ENCODE measurements around the gene DBNL. TPM values are rescaled to one million over a fixed set of nuclear protein-coding genes. Genes with fewer than 3 reads are reported as not detected.
A peak's percentile ranks its signal among the peaks of the same experiment; 100 is the strongest.

Gene DBNL
- total RNA-seq, 6 donors from 2014 or later: 81.8 to 169 (median 130) TPM

- Histone ChIP-seq H3K9me3 (no peaks in the 10 kb centered on the region), H3K4me3 (peak overlapping the region; percentile 28 to 98 (median 90)), H3K4me1 (peaks cover 10 to 20% (median 13%) of the 10 kb centered on the region in 4 donors), H3K36me3 (peaks cover 12 to 31% (median 29%) of the 10 kb centered on the region in 4 donors), H3K27ac (peak overlapping the region; percentile 92 to 95 (median 92)), H3K27me3 (no peaks in the 10 kb centered on the region)
- ATAC-seq (ENCODE audit: low FRiP score in 2 of 2) (peak; percentile 97 to 99), DNase-seq (peak; percentile 95 to 100)
- 0 to 1% methylated on average over 26 to 46 of the region's 54 CpGs for WGBS, 2 donors
- peak in 1 of 6 experiments; percentile 3 for TF ChIP-seq CTCF (IDR thresholded peaks at IDR 0.05)
- TF ChIP-seq POLR2AphosphoS5 (IDR thresholded peaks at IDR 0.05): peak in 1 of 2 donors; percentile 74
- TF ChIP-seq POLR2A (IDR thresholded peaks at IDR 0.05): peak in 1 of 4 donors; percentile 8
- no peak for TF ChIP-seq EP300 (IDR thresholded peaks at IDR 0.05)
These were observed 38.2 kb downstream of the DBNL start for GRCh38 chr7:44082541-44083207.

- Histone ChIP-seq H3K27me3 (no peaks in the 10 kb centered on the region), H3K9me3 (no peaks in the 10 kb centered on the region), H3K4me1 (peaks cover 10 to 29% (median 13%) of the 10 kb centered on the region in 4 donors), H3K4me3 (no peak overlapping the region), H3K27ac (peak overlapping the region in 3 of 4 donors; percentile 28 to 93 (median 33)), H3K36me3 (peaks cover 4 to 20% (median 18%) of the 10 kb centered on the region in 4 donors)
- DNase-seq (no peak), ATAC-seq (ENCODE audit: low FRiP score in 2 of 2) (no peak)
- no peak for TF ChIP-seq POLR2AphosphoS5 (IDR thresholded peaks at IDR 0.05)
- no peak for TF ChIP-seq POLR2A (IDR thresholded peaks at IDR 0.05)
- no peak for TF ChIP-seq EP300 (IDR thresholded peaks at IDR 0.05)
- no peak for TF ChIP-seq CTCF (IDR thresholded peaks at IDR 0.05)
- 93 to 98% methylated on average over 3 of the region's 3 CpGs for WGBS, 2 donors
These were observed 39.3 kb downstream of the DBNL start for GRCh38 chr7:44083796-44084195.

- TF ChIP-seq CTCF (IDR thresholded peaks at IDR 0.05) (no peak), EP300 (IDR thresholded peaks at IDR 0.05) (no peak), POLR2A (IDR thresholded peaks at IDR 0.05) (no peak), POLR2AphosphoS5 (IDR thresholded peaks at IDR 0.05) (no peak)
- peak overlapping the region in 2 of 4 donors; percentile 33 to 35 for H3K27ac ChIP-seq
- H3K9me3 ChIP-seq: no peaks in the 10 kb centered on the region
- DNase-seq (no peak), ATAC-seq (ENCODE audit: low FRiP score in 2 of 2) (no peak)
- peaks cover 2 to 10% (median 9%) of the 10 kb centered on the region in 4 donors for H3K36me3 ChIP-seq
- no peaks in the 10 kb centered on the region for H3K27me3 ChIP-seq
- H3K4me1 ChIP-seq: peaks cover 10 to 29% (median 13%) of the 10 kb centered on the region in 4 donors
- WGBS, 2 donors: 65 to 86% methylated on average over 4 of the region's 4 CpGs
- H3K4me3 ChIP-seq: no peak overlapping the region
These were observed 40.2 kb downstream of the DBNL start for GRCh38 chr7:44084701-44085100.

GRCh38 chr7:44085546-44085945 is 41.0 kb downstream of the DBNL start:
- H3K27ac ChIP-seq: peak overlapping the region in 3 of 4 donors; percentile 31 to 46 (median 42)
- no peaks in the 10 kb centered on the region for H3K27me3 ChIP-seq
- H3K4me1 ChIP-seq: peaks cover 9 to 23% (median 12%) of the 10 kb centered on the region in 4 donors
- DNase-seq: no peak
- no peak for ATAC-seq (ENCODE audit: low FRiP score in 2 of 2)
- no peak for TF ChIP-seq POLR2A (IDR thresholded peaks at IDR 0.05)
- TF ChIP-seq EP300 (IDR thresholded peaks at IDR 0.05): no peak
- no peak for TF ChIP-seq CTCF (IDR thresholded peaks at IDR 0.05)
- no peak for TF ChIP-seq POLR2AphosphoS5 (IDR thresholded peaks at IDR 0.05)
- H3K36me3 ChIP-seq: peaks cover 0 to 2% (median under 1%) of the 10 kb centered on the region in 4 donors
- H3K4me3 ChIP-seq: no peak overlapping the region
- WGBS, 2 donors: 71 to 83% methylated on average over 3 of the region's 3 CpGs
- no peaks in the 10 kb centered on the region for H3K9me3 ChIP-seq

Data from upper lobe of left lung (tissue), 6 donors.